H1 (cell line): ENCODE measurements around the gene GPR12. TPM values are rescaled to one million over a fixed set of nuclear protein-coding genes. Genes with fewer than 3 reads are reported as not detected.

Experiments
- CTCF ChIA-PET: fragments of 300-600 bp; sonication (Branson Sonifier 250); formaldehyde crosslinking; loops from one replicate; lab custom pipeline; 2021; ENCODE audit not compliant: partially characterized antibody; lab: Charles Lee
- POLR2A ChIA-PET: fragments of 300-600 bp; sonication (Branson Sonifier 250); formaldehyde crosslinking; loops from one replicate; lab custom pipeline; 2021; ENCODE audit warnings: inconsistent platforms; ENCODE audit not compliant: partially characterized antibody; lab: Charles Lee
- DNase-seq, 2 experiments: peaks; one replicate each; pipeline versions ENCODE4 v3.0.0 to v3.0.0-alpha.2; 2010 to 2022; ENCODE audit warnings: low spot score in 2 of 2, low read depth in 1 of 2, mixed read lengths in 1 of 2
- FAIRE-seq: peaks from 2 replicates; lab custom pipeline; 2011; peaks lifted over from hg19 to GRCh38; lab: Jason Lieb, UNC
- H2AFZ ChIP-seq: 2 replicates; pipeline ENCODE4 v1.8.1; 2012; ENCODE audit warnings: low read length, inconsistent platforms
- H2AK5ac ChIP-seq: 2 replicates; pipeline ENCODE4 v1.6.1; 2013; ENCODE audit warnings: low read depth, low read length
- H2BK120ac ChIP-seq: replicated peaks from 2 replicates; pipeline ENCODE3; 2013; ENCODE audit warnings: low read depth, low read length, inconsistent platforms
- H2BK12ac ChIP-seq: 2 replicates; pipeline ENCODE4 v1.6.1; 2013; ENCODE audit warnings: low read depth, low read length
- H2BK15ac ChIP-seq: 2 replicates; pipeline ENCODE4 v1.6.1; 2013; ENCODE audit warnings: low read length
- H2BK20ac ChIP-seq: 2 replicates; pipeline ENCODE4 v1.6.1; 2013; ENCODE audit warnings: low read length
- H2BK5ac ChIP-seq: 2 replicates; pipeline ENCODE4 v1.6.1; 2013; ENCODE audit warnings: low read depth, low read length
- H3K14ac ChIP-seq: 2 replicates; pipeline ENCODE4 v1.6.1; 2013; ENCODE audit warnings: inconsistent platforms; ENCODE audit not compliant: insufficient read length
- H3K18ac ChIP-seq: 2 replicates; pipeline ENCODE4 v1.6.1; 2013; ENCODE audit warnings: low read length; ENCODE audit errors: extremely low read depth
- H3K23ac ChIP-seq: 2 replicates; pipeline ENCODE4 v1.6.1; 2013; ENCODE audit warnings: inconsistent platforms; ENCODE audit not compliant: insufficient read length
- H3K23me2 ChIP-seq: 2 replicates; pipeline ENCODE4 v1.6.1; 2013; ENCODE audit warnings: low read depth, low read length
- H3K27ac ChIP-seq: 2 replicates; pipeline ENCODE4 v1.6.1; 2011; ENCODE audit warnings: low read depth, low read length, inconsistent platforms
- H3K27me3 ChIP-seq, 4 experiments: replicated peaks in 1 of 4; 1 replicate in 1 of 4; 2 replicates in 3 of 4; pipeline versions ENCODE4 v1.6.1 to v1.8.1; 2011 to 2013; ENCODE audit warnings: low read length in 3 of 4, mild to moderate bottlenecking in 3 of 4, inconsistent platforms in 2 of 4, mixed read lengths in 2 of 4, moderate library complexity in 1 of 4; ENCODE audit not compliant: control insufficient read depth in 3 of 4, insufficient read depth in 3 of 4; ENCODE audit errors: extremely low read depth in 1 of 4
- H3K36me3 ChIP-seq, 4 experiments: 2 replicates each; pipeline versions ENCODE4 v1.6.1 to v1.8.1; 2011 to 2013; ENCODE audit warnings: mild to moderate bottlenecking in 4 of 4, low read length in 3 of 4, moderate library complexity in 2 of 4, control low read depth in 1 of 4, inconsistent platforms in 1 of 4; ENCODE audit not compliant: insufficient read depth in 4 of 4, control insufficient read depth in 2 of 4
- H3K4ac ChIP-seq: replicated peaks from 2 replicates; pipeline ENCODE3; 2013; ENCODE audit warnings: low read length, low read depth, mixed read lengths, inconsistent platforms; ENCODE audit not compliant: insufficient read length
- H3K4me1 ChIP-seq, 4 experiments: replicated peaks in 1 of 4; 1 replicate in 1 of 4; 2 replicates in 3 of 4; pipeline versions ENCODE4 v1.6.1 to v1.8.1; 2011 to 2013; ENCODE audit warnings: low read length in 3 of 4, inconsistent platforms in 2 of 4, mixed read lengths in 1 of 4; ENCODE audit not compliant: insufficient read depth in 4 of 4, control insufficient read depth in 3 of 4
- H3K4me2 ChIP-seq, 2 experiments: 2 replicates each; pipeline versions ENCODE4 v1.6.1 to v1.8.1; 2011 to 2013; ENCODE audit warnings: low read depth in 2 of 2, low read length in 2 of 2, control low read depth in 1 of 2, inconsistent platforms in 1 of 2, mild to moderate bottlenecking in 1 of 2; ENCODE audit not compliant: insufficient read depth in 1 of 2
- H3K4me3 ChIP-seq, 4 experiments: fragments of 200-600, 300-600 bp in 1 of 4; sonication (generic), shearing (Covaris generic), sonication (Bioruptor Twin) in 1 of 4; 2 replicates each; pipeline versions ENCODE4 v1.5.1 to v1.8.1; 2011 to 2016; ENCODE audit warnings: low read length in 4 of 4, low read depth in 3 of 4, control low read depth in 2 of 4, inconsistent platforms in 2 of 4, mild to moderate bottlenecking in 2 of 4, mixed read lengths in 1 of 4, moderate library complexity in 1 of 4; ENCODE audit not compliant: insufficient read depth in 2 of 4; ENCODE audit errors: extremely low read depth in 1 of 4
- H3K56ac ChIP-seq: replicated peaks from 2 replicates; pipeline ENCODE3; 2013; ENCODE audit warnings: low read depth, mild to moderate bottlenecking, mixed read lengths, low read length, inconsistent platforms; ENCODE audit not compliant: insufficient read length
- H3K79me1 ChIP-seq: 2 replicates; pipeline ENCODE4 v1.6.1; 2013; ENCODE audit warnings: low read depth, low read length, control low read depth
- H3K79me2 ChIP-seq, 2 experiments: 2 replicates each; pipeline versions ENCODE4 v1.6.1 to v1.8.1; 2012 to 2013; ENCODE audit warnings: low read length in 2 of 2, mild to moderate bottlenecking in 2 of 2, inconsistent platforms in 1 of 2; ENCODE audit not compliant: insufficient read depth in 2 of 2, control insufficient read depth in 1 of 2
- H3K9ac ChIP-seq, 4 experiments: replicated peaks in 1 of 4; 1 replicate in 1 of 4; 2 replicates in 3 of 4; pipeline versions ENCODE4 v1.6.1 to v1.8.1; 2011 to 2013; ENCODE audit warnings: low read depth in 3 of 4, low read length in 3 of 4, control low read depth in 2 of 4, mild to moderate bottlenecking in 2 of 4, moderate library complexity in 2 of 4, inconsistent platforms in 1 of 4; ENCODE audit errors: extremely low read depth in 1 of 4
- H3K9me3 ChIP-seq, 2 experiments: 2 replicates each; pipeline versions ENCODE4 v1.6.1 to v1.8.1; 2012 to 2013; ENCODE audit warnings: mild to moderate bottlenecking in 2 of 2, moderate library complexity in 2 of 2, control low read depth in 1 of 2, inconsistent platforms in 1 of 2, low read depth in 1 of 2, low read length in 1 of 2, mixed read lengths in 1 of 2; ENCODE audit not compliant: insufficient read depth in 2 of 2
- H4K20me1 ChIP-seq, 2 experiments: replicated peaks in 1 of 2; 2 replicates each; pipeline versions ENCODE3 to v1.8.1; 2011 to 2013; ENCODE audit warnings: inconsistent platforms in 2 of 2, low read length in 2 of 2, mild to moderate bottlenecking in 1 of 2; ENCODE audit not compliant: insufficient read depth in 2 of 2, control insufficient read depth in 1 of 2
- H4K5ac ChIP-seq: 2 replicates; pipeline ENCODE4 v1.6.1; 2013; ENCODE audit warnings: low read length, low read depth, mixed read lengths, inconsistent platforms; ENCODE audit not compliant: insufficient read length
- H4K8ac ChIP-seq: 2 replicates; pipeline ENCODE4 v1.8.0; 2013; ENCODE audit warnings: mild to moderate bottlenecking, moderate library complexity, low read length, inconsistent platforms; ENCODE audit not compliant: insufficient read depth; ENCODE audit errors: extremely low read depth
- H4K91ac ChIP-seq: replicated peaks from 2 replicates; pipeline ENCODE3; 2013; ENCODE audit warnings: low read length, mixed read lengths, inconsistent platforms; ENCODE audit not compliant: insufficient read length
- CREB1 ChIP-seq: IDR thresholded peaks from 2 replicates; pipeline ENCODE4 v1.6.1; 2012; ENCODE audit warnings: inconsistent platforms
- JUN ChIP-seq: IDR thresholded peaks from 2 replicates; pipeline ENCODE4 v1.6.1; 2011; ENCODE audit warnings: low read depth, mild to moderate bottlenecking, improper control_type of control experiment, low read length
- SAP30 ChIP-seq: fragments of 300-600 bp; sonication (generic); IDR thresholded peaks from 2 replicates; pipeline ENCODE4 v1.7.1; 2012; ENCODE audit warnings: low read length, moderate library complexity, mild to moderate bottlenecking, inconsistent platforms; ENCODE audit not compliant: insufficient read depth, insufficient replicate concordance
- SIN3A ChIP-seq, 2 experiments: IDR thresholded peaks in 1 of 2; conservative IDR thresholded peaks in 1 of 2; 2 replicates each; pipeline ENCODE4 v1.6.1; 2011 to 2012; ENCODE audit warnings: low read length in 2 of 2, improper control_type of control experiment in 1 of 2, low read depth in 1 of 2, mild to moderate bottlenecking in 1 of 2
- SP2 ChIP-seq: IDR thresholded peaks from 2 replicates; pipeline ENCODE4 v1.6.1; 2012; ENCODE audit warnings: mild to moderate bottlenecking, low read length, inconsistent platforms
- TAF1 ChIP-seq: IDR thresholded peaks from 2 replicates; pipeline ENCODE4 v1.6.1; 2011; ENCODE audit warnings: mild to moderate bottlenecking, low read depth, low read length
- TAF7 ChIP-seq: optimal IDR thresholded peaks from 2 replicates; pipeline ENCODE3; 2011; ENCODE audit warnings: low read depth, mild to moderate bottlenecking, inconsistent platforms, low read length, moderate library complexity, borderline replicate concordance
- ZNF274 ChIP-seq: IDR thresholded peaks from 2 replicates; pipeline ENCODE4 v1.7.0; 2012; ENCODE audit warnings: low read length, borderline replicate concordance; ENCODE audit errors: extremely low read depth
- WGBS, 2 experiments: shearing (Covaris generic) in 1 of 2; methylation state at CpG; one replicate each; pipeline versions ENCODE4 v1.1.6 to v1.1.7; 2013 to 2015; ENCODE audit warnings: low lambda C conversion rate in 2 of 2, mixed read lengths in 2 of 2, inconsistent platforms in 1 of 2, low coverage in 1 of 2, missing lambda C conversion rate in 1 of 2; ENCODE audit not compliant: insufficient replicate concordance in 2 of 2, insufficient coverage in 1 of 2, insufficient read length in 1 of 2; ENCODE audit errors: extremely low coverage in 1 of 2, missing lambda C conversion rate in 1 of 2; 5-methylcytosine and 5-hydroxymethylcytosine counted together
- polyA plus RNA-seq, 7 experiments: library from polyadenylated mRNA; depleted of rRNA in 3 of 7; stranded (reverse) in 5 of 7; unstranded in 2 of 7; fragments of >200 nt in 5 of 7; fragments of 200-250 nt in 2 of 7; gene quantifications; 1 replicate in 5 of 7; 2 replicates in 1 of 7; 4 replicates in 1 of 7; pipeline versions ENCODE4 v1.2.1 to v1.2.3, GENCODE V29; 2011 to 2013; ENCODE audit warnings: missing spikeins in 2 of 7, mixed read lengths in 2 of 7
- total RNA-seq: library from RNA; stranded (reverse); fragmentation: NEBNext Ultra II Directional; extraction: Animal tissue kit (Norgen Biotek cat#: 25700); gene quantifications from 2 replicates; pipeline ENCODE4 v1.2.1, GENCODE V29; 2021

GPR12 gene
- total and polyA plus RNA-seq, 2 of the 8 experiments (the other 6 are each of a cell fraction or from before 2014, with no cell fraction given), result 0.15 to 0.27 TPM

GRCh38 chr13:26762745-26763345 lies 2.3 kb upstream of the GPR12 start:
- no peaks in the 10 kb centered on the region for H4K20me1 ChIP-seq
- peaks cover 0 to 4% (median under 1%) of the 10 kb centered on the region in 4 experiments; a peak in 3 of 7 replicates for H3K4me1 ChIP-seq
- no peak overlapping the region for H3K14ac ChIP-seq
- peaks cover 20 to 40% (median 36%) of the 10 kb centered on the region in 4 experiments for H3K27me3 ChIP-seq
- no peaks in the 10 kb centered on the region for H3K79me2 ChIP-seq
- POLR2A ChIA-PET, result no interaction called here
- H4K5ac ChIP-seq, result no peak overlapping the region
- H2BK20ac ChIP-seq, result no peak overlapping the region
- H3K9ac ChIP-seq, result no peak overlapping the region
- H3K9me3 ChIP-seq, result no peaks in the 10 kb centered on the region
- H3K79me1 ChIP-seq, result no peaks in the 10 kb centered on the region
- H2BK12ac ChIP-seq, result no peak overlapping the region
- no peak overlapping the region for H3K4me2 ChIP-seq
- CTCF ChIA-PET, result interaction anchor here (0.7 to 1.4 kb wide), 4 partner anchors 9 to 167 kb away, joined by 3 to 4 read pairs (median 4); no protein-coding TSS in a partner anchor
- peaks cover 10% of the 10 kb centered on the region for H3K23me2 ChIP-seq
- no peak overlapping the region for H4K8ac ChIP-seq
- no peak overlapping the region for H3K4me3 ChIP-seq
- FAIRE-seq, result no peak
- no peaks in the 10 kb centered on the region for H3K36me3 ChIP-seq
- no peak overlapping the region for H2AFZ ChIP-seq
- no peak overlapping the region for H2BK120ac ChIP-seq
- H2BK5ac ChIP-seq, result no peak overlapping the region
- H3K27ac ChIP-seq, result no peak overlapping the region
- H2AK5ac ChIP-seq, result no peak overlapping the region
- no peak for DNase-seq
- 82% methylated on average over 4 of the region's 4 CpGs; no CpG with 5 or more reads in 1 of the 2 experiments for WGBS, 2 experiments
- no peak overlapping the region for H3K56ac ChIP-seq
- no peak overlapping the region for H3K23ac ChIP-seq
- H3K18ac ChIP-seq, result no peak overlapping the region
- H3K4ac ChIP-seq, result no peak overlapping the region
- no peak overlapping the region for H4K91ac ChIP-seq
- H2BK15ac ChIP-seq, result no peak overlapping the region
- TF ChIP-seq TAF1, result no peak
- no peak for TF ChIP-seq SIN3A (conservative IDR thresholded peaks at IDR 0.05 in 1 of 2, IDR thresholded peaks at IDR 0.05 in 1 of 2; ENCODE audit: low read depth in 1 of 2, low read length in 2 of 2)
- TF ChIP-seq CREB1, result no peak
- TF ChIP-seq SP2, result no peak
- no peak for TF ChIP-seq JUN
- TF ChIP-seq ZNF274, result no peak
- no peak for TF ChIP-seq SAP30
- TF ChIP-seq TAF7, result no peak
